HepG2 (cell line): Measurements from ENCODE around the gene FKBP5. TPM values are rescaled to one million over a fixed set of nuclear protein-coding genes. Genes with fewer than 3 reads are reported as not detected.

ENCODE experiments used
- ATF7-NPFF ChIP-seq: sonication (generic); formaldehyde crosslinking; IDR thresholded peaks from 2 replicates; pipeline ENCODE4 v1.8.1; 2023; ENCODE audit warnings: mild to moderate bottlenecking, low read depth, missing genetic modification reagents, moderate library complexity
- GFI1 ChIP-seq: sonication (generic); formaldehyde crosslinking; IDR thresholded peaks from 2 replicates; pipeline ENCODE4 v1.5.0; 2020; ENCODE audit warnings: missing genetic modification reagents, mild to moderate bottlenecking, borderline replicate concordance
- MEIS2 ChIP-seq: sonication (generic); formaldehyde crosslinking; IDR thresholded peaks from 2 replicates; pipeline ENCODE4 v1.9.0; 2021; ENCODE audit warnings: mild to moderate bottlenecking, missing genetic modification reagents
- NAIF1 ChIP-seq: sonication (generic); formaldehyde crosslinking; IDR thresholded peaks from 2 replicates; pipeline ENCODE4 v1.5.0; 2020; ENCODE audit warnings: mild to moderate bottlenecking, missing genetic modification reagents, borderline replicate concordance
- PHF21A ChIP-seq: sonication (generic); formaldehyde crosslinking; IDR thresholded peaks from 2 replicates; pipeline ENCODE4 v1.5.0; 2020; ENCODE audit warnings: mild to moderate bottlenecking, missing genetic modification reagents
- RNF2 ChIP-seq: fragments of 450-650 bp; conservative IDR thresholded peaks from 2 replicates; pipeline ENCODE4 v1.6.1; 2016; ENCODE audit warnings: low read depth
- RXRB ChIP-seq: IDR thresholded peaks from 2 replicates; pipeline ENCODE4 v1.6.1; 2016; ENCODE audit warnings: borderline replicate concordance, missing genetic modification reagents, missing compliant biosample characterization
- SIN3A ChIP-seq: IDR thresholded peaks from 2 replicates; pipeline ENCODE4 v1.6.1; 2011; ENCODE audit warnings: low read depth, mild to moderate bottlenecking, control low read depth, low read length, borderline replicate concordance
- SMAD9 ChIP-seq: sonication (generic); formaldehyde crosslinking; IDR thresholded peaks from 2 replicates; pipeline ENCODE4 v1.5.1; 2020; ENCODE audit warnings: mild to moderate bottlenecking, missing genetic modification reagents
- TFDP1 ChIP-seq: IDR thresholded peaks from 2 replicates; pipeline ENCODE4 v1.6.1; 2016; ENCODE audit warnings: missing compliant biosample characterization, missing genetic modification reagents, borderline replicate concordance
- WIZ ChIP-seq: sonication (generic); formaldehyde crosslinking; IDR thresholded peaks from 2 replicates; pipeline ENCODE4 v1.5.1; 2020; ENCODE audit warnings: mild to moderate bottlenecking, missing genetic modification reagents
- ZFP36L1 ChIP-seq: sonication (generic); formaldehyde crosslinking; IDR thresholded peaks from 2 replicates; pipeline ENCODE4 v1.8.0; 2022; ENCODE audit warnings: mild to moderate bottlenecking, missing genetic modification reagents, moderate library complexity
- ZMYM4 ChIP-seq: sonication (generic); formaldehyde crosslinking; IDR thresholded peaks from 2 replicates; pipeline ENCODE4 v1.8.1; 2023; ENCODE audit warnings: mild to moderate bottlenecking, missing genetic modification reagents
- ZNF12 ChIP-seq: sonication (generic); formaldehyde crosslinking; IDR thresholded peaks from 2 replicates; pipeline ENCODE4 v1.5.0; 2020; ENCODE audit warnings: missing genetic modification reagents
- ZNF160 ChIP-seq: sonication (generic); formaldehyde crosslinking; IDR thresholded peaks from 2 replicates; pipeline ENCODE4 v1.8.0; 2022; ENCODE audit warnings: mild to moderate bottlenecking, inconsistent platforms, missing genetic modification reagents
- ZNF484 ChIP-seq: sonication (generic); formaldehyde crosslinking; IDR thresholded peaks from 2 replicates; pipeline ENCODE4 v1.5.1; 2020; ENCODE audit warnings: mild to moderate bottlenecking, low read depth, missing genetic modification reagents, borderline replicate concordance
- polyA plus RNA-seq, 8 experiments: library from polyadenylated mRNA; depleted of rRNA in 3 of 8; stranded (reverse) in 7 of 8; unstranded in 1 of 8; fragments of >200 nt; fragmentation: Illumina TruSeq in 4 of 8; extraction: Trizol in 4 of 8; gene quantifications; 2 replicates each; pipeline versions ENCODE4 v1.2.1 to v1.2.3, GENCODE V29; 2011 to 2016; ENCODE audit warnings: low read depth in 4 of 8, missing spikeins in 1 of 8, mixed read lengths in 1 of 8; ENCODE audit not compliant: insufficient read depth in 1 of 8
- total RNA-seq, 5 experiments: library from RNA; depleted of rRNA; stranded (reverse); fragments of >200 nt; fragmentation: Illumina TruSeq; extraction: Trizol; gene quantifications; 2 replicates each; pipeline ENCODE4 v1.2.3, GENCODE V29; 2016; ENCODE audit warnings: low read depth in 1 of 5
- TF ChIP-seq, protein P1 (sequence below): sonication (generic); formaldehyde crosslinking; IDR thresholded peaks from 2 replicates; pipeline ENCODE4 v1.4.0; 2020; ENCODE audit warnings: missing genetic modification reagents
- TF ChIP-seq, protein P2 (sequence below): sonication (generic); formaldehyde crosslinking; IDR thresholded peaks from 2 replicates; pipeline ENCODE4 v1.8.1; 2023; ENCODE audit warnings: mild to moderate bottlenecking, moderate library complexity, missing genetic modification reagents
- TF ChIP-seq, protein P3 (sequence below): sonication (generic); formaldehyde crosslinking; IDR thresholded peaks from 2 replicates; pipeline ENCODE4 v1.4.0; 2020; ENCODE audit warnings: mild to moderate bottlenecking, missing genetic modification reagents
- TF ChIP-seq, protein P4 (sequence below): IDR thresholded peaks from 2 replicates; pipeline ENCODE4 v1.6.1; 2016; ENCODE audit warnings: missing genetic modification reagents, missing compliant biosample characterization

Gene FKBP5
- total and polyA plus RNA-seq, 2 of the 13 experiments (the other 11 are each of a cell fraction or from before 2014, with no cell fraction given) = 8.0 to 17.4 TPM

GRCh38 chr6:35727935-35728682 is 39.4 kb upstream of the FKBP5 start (continued):
- TF ChIP-seq, protein P1, sequence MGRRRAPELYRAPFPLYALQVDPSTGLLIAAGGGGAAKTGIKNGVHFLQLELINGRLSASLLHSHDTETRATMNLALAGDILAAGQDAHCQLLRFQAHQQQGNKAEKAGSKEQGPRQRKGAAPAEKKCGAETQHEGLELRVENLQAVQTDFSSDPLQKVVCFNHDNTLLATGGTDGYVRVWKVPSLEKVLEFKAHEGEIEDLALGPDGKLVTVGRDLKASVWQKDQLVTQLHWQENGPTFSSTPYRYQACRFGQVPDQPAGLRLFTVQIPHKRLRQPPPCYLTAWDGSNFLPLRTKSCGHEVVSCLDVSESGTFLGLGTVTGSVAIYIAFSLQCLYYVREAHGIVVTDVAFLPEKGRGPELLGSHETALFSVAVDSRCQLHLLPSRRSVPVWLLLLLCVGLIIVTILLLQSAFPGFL = no peak
- TF ChIP-seq WIZ (peak; percentile 79; the same call in 1 of the 2 replicates), MEIS2 (CRISPR knock-in tag) (peak; percentile 86), ZMYM4 (CRISPR knock-in tag) (peak; percentile 15; the same call in 1 of the 2 replicates), RNF2 (0 out of 2 replicates have a peak, but pooled peaks have one; percentile 14), GFI1 (CRISPR knock-in tag) (peak; percentile 77), ZFP36L1 (CRISPR knock-in tag) (no peak), ZNF160 (CRISPR knock-in tag) (no peak), ZNF12 (CRISPR knock-in tag) (no peak), ZNF484 (CRISPR knock-in tag) (no peak), ATF7-NPFF (peak; percentile 56; the same call in 1 of the 2 replicates), SIN3A (peak; percentile 5; the same call in 1 of the 2 replicates), SMAD9 (CRISPR knock-in tag) (no peak), NAIF1 (CRISPR knock-in tag) (peak; percentile 67; the same call in 1 of the 2 replicates), TFDP1 (CRISPR knock-in tag) (peak; percentile 41; the same call in 1 of the 2 replicates), PHF21A (peak; percentile 8; the same call in 1 of the 2 replicates), RXRB (CRISPR knock-in tag) (peak; percentile 8; the same call in 1 of the 2 replicates)
- TF ChIP-seq, protein P2, sequence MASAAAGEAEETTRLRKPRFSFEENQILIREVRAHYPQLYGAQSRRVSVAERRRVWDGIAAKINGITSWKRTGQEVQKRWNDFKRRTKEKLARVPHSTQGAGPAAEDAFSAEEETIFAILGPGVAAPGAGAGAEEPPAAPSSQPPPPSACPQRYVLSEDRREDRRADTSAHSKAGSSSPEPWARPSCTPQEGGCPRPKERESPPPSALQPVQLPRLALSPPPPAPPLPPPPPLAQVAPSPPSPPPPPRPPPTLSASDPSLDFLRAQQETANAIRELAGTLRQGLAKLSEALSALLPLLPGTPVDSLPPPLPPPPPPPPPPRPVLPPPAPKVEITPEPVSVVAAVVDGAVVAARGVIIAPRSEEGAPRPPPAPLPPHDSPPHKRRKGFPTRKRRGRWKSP (CRISPR knock-in tag) = peak; percentile 100
- TF ChIP-seq, protein P3, sequence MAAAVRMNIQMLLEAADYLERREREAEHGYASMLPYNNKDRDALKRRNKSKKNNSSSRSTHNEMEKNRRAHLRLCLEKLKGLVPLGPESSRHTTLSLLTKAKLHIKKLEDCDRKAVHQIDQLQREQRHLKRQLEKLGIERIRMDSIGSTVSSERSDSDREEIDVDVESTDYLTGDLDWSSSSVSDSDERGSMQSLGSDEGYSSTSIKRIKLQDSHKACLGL (CRISPR knock-in tag) = peak; percentile 54; the same call in 1 of the 2 replicates
- TF ChIP-seq, protein P4, sequence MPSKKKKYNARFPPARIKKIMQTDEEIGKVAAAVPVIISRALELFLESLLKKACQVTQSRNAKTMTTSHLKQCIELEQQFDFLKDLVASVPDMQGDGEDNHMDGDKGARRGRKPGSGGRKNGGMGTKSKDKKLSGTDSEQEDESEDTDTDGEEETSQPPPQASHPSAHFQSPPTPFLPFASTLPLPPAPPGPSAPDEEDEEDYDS = peak; percentile 13; the same call in 1 of the 2 replicates
